Heart left ventricle (tissue), 16 donors: ENCODE results near the gene PATZ1. TPM values are rescaled to one million over a fixed set of nuclear protein-coding genes. Genes with fewer than 3 reads are reported as not detected.

Experiments
- ATAC-seq, 4 donors: fragments of 200-7000 bp; cut with Tn5 transposase; one replicate each; pipeline ENCODE4 v1.9.1; 2020 to 2022; ENCODE audit warnings: moderate library complexity in 4 of 4, mild to moderate bottlenecking in 3 of 4, moderate number of reproducible peaks in 1 of 4
- DNase-seq, 5 donors: peaks; one replicate each; pipeline ENCODE4 v3.0.0-alpha.2; 2020
- H3K27ac ChIP-seq, 12 donors: fragments of 200-600 bp; sonication (generic) in 4 of 12; one replicate each; pipeline versions ENCODE4 v1.5.0 to v1.8.0; 2016 to 2022; ENCODE audit warnings: mild to moderate bottlenecking in 2 of 12
- H3K27me3 ChIP-seq, 9 donors: fragments of 200-600 bp; sonication (generic) in 2 of 9; one replicate each; pipeline versions ENCODE4 v1.5.1 to v1.8.0; 2016 to 2022; ENCODE audit warnings: mild to moderate bottlenecking in 3 of 9
- H3K36me3 ChIP-seq, 9 donors: fragments of 200-600 bp; sonication (generic) in 2 of 9; one replicate each; pipeline versions ENCODE4 v1.5.0 to v1.8.0; 2018 to 2022; ENCODE audit warnings: mild to moderate bottlenecking in 2 of 9
- H3K4me1 ChIP-seq, 12 donors: fragments of 200-600 bp; sonication (generic) in 4 of 12; one replicate each; pipeline versions ENCODE4 v1.5.0 to v1.8.0; 2016 to 2022; ENCODE audit warnings: mild to moderate bottlenecking in 3 of 12
- H3K4me3 ChIP-seq, 12 donors: fragments of 200-600 bp; sonication (generic) in 4 of 12; one replicate each; pipeline versions ENCODE4 v1.5.0 to v1.8.0; 2017 to 2022; ENCODE audit warnings: mild to moderate bottlenecking in 9 of 12, moderate library complexity in 4 of 12
- H3K9me3 ChIP-seq, 12 donors: fragments of 200-600 bp; sonication (generic) in 4 of 12; one replicate each; pipeline versions ENCODE4 v1.5.0 to v1.8.0; 2016 to 2022; ENCODE audit warnings: mild to moderate bottlenecking in 1 of 12
- CTCF ChIP-seq, 12 donors: fragments of 200-600 bp; sonication (generic) in 4 of 12; IDR thresholded peaks; one replicate each; pipeline versions ENCODE4 v1.5.0 to v1.8.0; 2018 to 2022; ENCODE audit warnings: antibody characterized with exemption in 12 of 12, mild to moderate bottlenecking in 5 of 12
- POLR2A ChIP-seq, 2 donors: fragments of 450-650 bp; IDR thresholded peaks; one replicate each; pipeline ENCODE4 v1.6.1; 2017; ENCODE audit warnings: antibody characterized with exemption in 2 of 2, mild to moderate bottlenecking in 2 of 2, moderate library complexity in 2 of 2
- WGBS, 4 donors: extraction: QIAGEN DNeasy Blood & Tissue Kit in 2 of 4; methylation state at CpG; one replicate each; pipeline versions ENCODE4 v1.1.5 to v1.1.7; 2013 to 2018; 5-methylcytosine and 5-hydroxymethylcytosine counted together
- intact Hi-C, 10 donors: fragments of 100-400 bp; cut with DNase I; formaldehyde crosslinking; loops; one replicate each; pipeline versions ENCODE4 v1.11.1 to v1.14.2; 2022
- polyA plus RNA-seq, 2 donors: library from polyadenylated mRNA; stranded (reverse); fragments of 200-250 nt; gene quantifications; one replicate each; pipeline ENCODE4 v1.2.3, GENCODE V29; 2013
- total RNA-seq, 9 donors: library from RNA; depleted of rRNA in 2 of 9; stranded (reverse); fragments of >200 nt in 2 of 9; fragmentation: NEBNext Ultra II Directional in 3 of 9; extraction: Animal tissue kit (Norgen Biotek cat#: 25700) in 3 of 9; gene quantifications; one replicate each; pipeline versions ENCODE4 v1.1.0 to v1.2.4, GENCODE V29; 2016 to 2023
- donor health status: ischemic (EF 13 %, LVEDD 7.1; RV severe dilation, severe dysfunction).
- donor health status: healthy with polysubstance abuse.
- donor health status: DM: no; HTN: yes; CAD: no.
- donor health status: DM: no; HTN: no; CAD: no.
- donor health status: ischemic (EF 25% LVEDD 6.9; RV normal size, moderate dysfunction).
- donor health status: ischemic (EF 25% LVEDD 5.7; RV mildly dilated, moderate dysfunction).
- donor health status: healthy.
- donor health status: DM: yes; HTN: yes; CAD: no.
- donor health status: ischemic (EF 35%, LVEDD 5.7; RV mildly dilated, moderate dysfunction).
- donor health status: nonischemic (EF 11% LVEDD 7.7; RV severe dilation, severe dysfunction).
- donor health status: DM: yes; HTN: yes; CAD: no.
- donor health status: PGD.
- donor health status: ischemic (EF 29% LVEDD 5.4; RV normal size, mild dysfunction).
- donor health status: nonischemic (EF 23%, LVEDD 6.1; RV moderate dilation, normal function).

The PATZ1 gene
- total and polyA plus RNA-seq, 11 donors = 7.7 to 20.1 (median 12.3) TPM

- Histone ChIP-seq H3K27me3 (no peaks in the 10 kb centered on the region), H3K4me1 (no peaks in the 10 kb centered on the region), H3K4me3 (no peak overlapping the region), H3K36me3 (no peaks in the 10 kb centered on the region), H3K27ac (no peak overlapping the region), H3K9me3 (no peaks in the 10 kb centered on the region)
- TF ChIP-seq CTCF (IDR thresholded peaks at IDR 0.05) (no peak), POLR2A (IDR thresholded peaks at IDR 0.05) (no peak)
- DNase-seq (no peak), ATAC-seq (no peak)
- WGBS, 4 donors = 57 to 100% (median 79%) methylated on average over 1 of the region's 1 CpG
- intact Hi-C loops = no loop called here
Observed at GRCh38 chr22:31361743-31362142, 15.6 kb upstream of the PATZ1 start.

GRCh38 chr22:31360029-31360428, 13.9 kb upstream of the PATZ1 start:
- WGBS, 4 donors = 89 to 100% (median 91%) methylated on average over 1 of the region's 1 CpG
- H3K4me3 ChIP-seq = no peak overlapping the region

GRCh38 chr22:31354515-31354914, 8.4 kb upstream of the PATZ1 start:
- no peak for TF ChIP-seq CTCF (IDR thresholded peaks at IDR 0.05)
- no peak for TF ChIP-seq POLR2A (IDR thresholded peaks at IDR 0.05)
- Histone ChIP-seq H3K27ac (no peak overlapping the region), H3K4me3 (no peak overlapping the region), H3K27me3 (peaks cover 0 to 7% (median 0%) of the 10 kb centered on the region in 9 donors), H3K9me3 (no peaks in the 10 kb centered on the region), H3K36me3 (no peaks in the 10 kb centered on the region), H3K4me1 (no peaks in the 10 kb centered on the region)
- 70 to 79% (median 77%) methylated on average over 5 of the region's 5 CpGs for WGBS, 4 donors
- intact Hi-C loops = no loop called here
- ATAC-seq = no peak
- no peak for DNase-seq

More at GRCh38 chr22:31360029-31360428, 13.9 kb upstream of the PATZ1 start:
- Histone ChIP-seq H3K27me3 (peaks cover 0 to 7% (median 0%) of the 10 kb centered on the region in 9 donors), H3K36me3 (no peaks in the 10 kb centered on the region), H3K9me3 (no peaks in the 10 kb centered on the region), H3K27ac (no peak overlapping the region), H3K4me1 (no peaks in the 10 kb centered on the region)
- intact Hi-C loops = no loop called here
- TF ChIP-seq CTCF (IDR thresholded peaks at IDR 0.05) (no peak), POLR2A (IDR thresholded peaks at IDR 0.05) (no peak)
- DNase-seq (no peak), ATAC-seq (no peak)

DNA sequence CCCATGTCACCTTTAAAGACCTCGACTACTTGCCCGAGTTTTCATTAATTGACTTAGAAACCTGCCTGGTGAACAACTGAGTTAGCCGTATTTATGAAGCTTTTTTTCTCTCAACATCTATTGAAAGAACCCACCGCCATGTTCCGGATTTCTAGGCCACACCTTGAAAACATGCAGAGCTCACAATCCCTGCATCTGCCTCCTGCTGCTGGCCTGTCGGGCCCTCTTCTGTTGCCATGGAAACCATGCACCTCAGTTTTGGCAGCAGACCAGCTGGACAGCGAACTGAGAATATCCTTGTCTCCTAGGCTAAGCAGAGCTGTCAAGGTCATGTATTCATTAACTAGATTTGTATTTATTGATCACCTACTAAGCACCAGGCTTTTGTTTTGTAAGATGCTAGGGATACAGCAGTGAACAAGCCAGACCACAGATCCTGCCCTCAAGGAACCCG, 4.3 kb upstream of the PATZ1 start:
- no peaks in the 10 kb centered on the region for H3K9me3 ChIP-seq
- ATAC-seq (no peak), DNase-seq (no peak)
- H3K36me3 ChIP-seq = no peaks in the 10 kb centered on the region
- TF ChIP-seq CTCF (IDR thresholded peaks at IDR 0.05) (no peak), POLR2A (IDR thresholded peaks at IDR 0.05) (no peak)
- peaks cover 0 to 4% (median 0%) of the 10 kb centered on the region in 9 donors for H3K27me3 ChIP-seq
- intact Hi-C loops = no loop called here
- no peak overlapping the region for H3K27ac ChIP-seq
- no peak overlapping the region for H3K4me3 ChIP-seq
- WGBS, 4 donors = 57 to 67% (median 64%) methylated on average over 8 of the region's 8 CpGs
- peaks cover 0 to 17% (median 5%) of the 10 kb centered on the region in 12 donors for H3K4me1 ChIP-seq
